ENCODE data around the gene GABRR2. TPM values are rescaled to one million over a fixed set of nuclear protein-coding genes. Genes with fewer than 3 reads are reported as not detected.

Gene GABRR2
- total RNA-seq, 4 donors from 2014 or later, result 0.70 to 6.6 (median 2.1) TPM

DNA sequence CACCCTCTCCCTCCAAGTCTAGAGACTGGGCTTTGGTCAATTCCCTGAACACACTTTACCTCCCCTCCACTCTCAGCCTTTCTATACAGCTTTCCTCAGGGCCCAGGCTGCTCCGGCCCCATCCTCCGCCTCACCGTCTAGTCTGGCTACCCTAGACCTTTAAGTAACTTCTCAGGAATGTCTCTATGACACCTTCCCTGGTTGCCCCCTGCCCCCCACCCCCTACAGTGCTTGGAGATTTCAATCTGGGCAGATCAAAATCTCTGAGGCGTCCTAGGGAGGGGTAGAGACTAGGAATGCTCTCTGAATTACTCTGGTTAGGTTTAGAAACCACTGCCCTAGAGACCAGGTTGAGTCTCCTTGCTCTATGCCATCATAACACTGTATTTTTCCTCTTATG is 31.3 kb upstream of the GABRR2 start:
- no peaks in the 10 kb centered on the region for H3K27me3 ChIP-seq
- H3K9me3 ChIP-seq, result no peaks in the 10 kb centered on the region
- H3K4me3 ChIP-seq, result no peak overlapping the region
- peaks cover 0 to 33% (median 11%) of the 10 kb centered on the region in 4 donors for H3K4me1 ChIP-seq
- no peak for DNase-seq
- peaks cover 0 to 9% (median 0%) of the 10 kb centered on the region in 3 donors for H3K36me3 ChIP-seq
- TF ChIP-seq POLR2A (IDR thresholded peaks at IDR 0.05), result no peak
- TF ChIP-seq, protein P1, sequence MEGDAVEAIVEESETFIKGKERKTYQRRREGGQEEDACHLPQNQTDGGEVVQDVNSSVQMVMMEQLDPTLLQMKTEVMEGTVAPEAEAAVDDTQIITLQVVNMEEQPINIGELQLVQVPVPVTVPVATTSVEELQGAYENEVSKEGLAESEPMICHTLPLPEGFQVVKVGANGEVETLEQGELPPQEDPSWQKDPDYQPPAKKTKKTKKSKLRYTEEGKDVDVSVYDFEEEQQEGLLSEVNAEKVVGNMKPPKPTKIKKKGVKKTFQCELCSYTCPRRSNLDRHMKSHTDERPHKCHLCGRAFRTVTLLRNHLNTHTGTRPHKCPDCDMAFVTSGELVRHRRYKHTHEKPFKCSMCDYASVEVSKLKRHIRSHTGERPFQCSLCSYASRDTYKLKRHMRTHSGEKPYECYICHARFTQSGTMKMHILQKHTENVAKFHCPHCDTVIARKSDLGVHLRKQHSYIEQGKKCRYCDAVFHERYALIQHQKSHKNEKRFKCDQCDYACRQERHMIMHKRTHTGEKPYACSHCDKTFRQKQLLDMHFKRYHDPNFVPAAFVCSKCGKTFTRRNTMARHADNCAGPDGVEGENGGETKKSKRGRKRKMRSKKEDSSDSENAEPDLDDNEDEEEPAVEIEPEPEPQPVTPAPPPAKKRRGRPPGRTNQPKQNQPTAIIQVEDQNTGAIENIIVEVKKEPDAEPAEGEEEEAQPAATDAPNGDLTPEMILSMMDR (IDR thresholded peaks at IDR 0.05), result no peak
- no peak overlapping the region for H3K27ac ChIP-seq

DNA sequence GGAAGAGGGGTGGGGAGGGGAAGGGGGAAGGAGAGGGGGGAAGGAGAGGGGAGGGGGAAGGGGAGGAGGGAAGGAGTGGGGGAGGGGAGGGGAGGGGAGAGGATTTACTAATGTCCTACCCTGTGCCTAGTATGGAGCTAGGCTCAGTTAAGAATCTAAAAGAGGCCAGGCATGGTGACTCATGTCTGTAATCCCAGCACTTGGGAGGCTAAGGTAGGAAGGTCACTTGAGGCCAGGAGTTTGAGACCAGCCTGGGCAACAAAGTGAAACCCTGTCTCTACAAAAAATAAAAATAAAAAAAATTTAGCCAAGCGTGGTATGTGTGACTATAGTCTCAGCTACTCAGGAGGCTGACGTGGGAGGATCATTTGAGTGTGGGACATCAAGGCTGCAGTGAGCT is 24.5 kb upstream of the GABRR2 start:
- Histone ChIP-seq H3K4me3 (no peak overlapping the region), H3K27me3 (no peaks in the 10 kb centered on the region), H3K36me3 (peaks cover 0 to 61% (median 0%) of the 10 kb centered on the region in 3 donors), H3K27ac (no peak overlapping the region), H3K9me3 (no peaks in the 10 kb centered on the region), H3K4me1 (no peaks in the 10 kb centered on the region)
- TF ChIP-seq, protein P1 (IDR thresholded peaks at IDR 0.05), result no peak
- no peak for TF ChIP-seq POLR2A (IDR thresholded peaks at IDR 0.05)
- DNase-seq, result no peak

DNA sequence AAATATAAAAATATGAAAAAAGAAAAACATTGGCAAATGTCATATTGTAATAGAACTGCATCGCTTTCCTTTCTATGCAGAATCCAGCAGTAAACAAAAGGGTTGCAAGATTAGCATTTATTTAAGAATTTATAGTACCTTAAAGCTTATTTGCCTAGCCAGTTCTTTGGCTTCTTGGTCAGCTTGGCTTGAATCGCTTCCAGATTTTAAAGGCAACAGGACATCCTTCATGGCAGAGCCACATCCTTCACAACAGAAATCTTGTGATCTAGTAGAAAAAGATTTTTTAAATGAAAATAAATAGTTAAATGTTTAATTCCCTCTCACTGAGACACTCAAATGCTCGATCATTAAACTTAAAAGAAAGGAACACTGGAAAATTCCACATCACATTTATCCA is 20.1 kb upstream of the GABRR2 start:
- Histone ChIP-seq H3K9me3 (no peaks in the 10 kb centered on the region), H3K27me3 (no peaks in the 10 kb centered on the region), H3K27ac (no peak overlapping the region), H3K4me1 (no peaks in the 10 kb centered on the region), H3K36me3 (peaks cover 0 to 81% (median 0%) of the 10 kb centered on the region in 3 donors), H3K4me3 (no peak overlapping the region)
- TF ChIP-seq, protein P1 (IDR thresholded peaks at IDR 0.05), result no peak
- TF ChIP-seq POLR2A (IDR thresholded peaks at IDR 0.05), result no peak
- no peak for DNase-seq

DNA sequence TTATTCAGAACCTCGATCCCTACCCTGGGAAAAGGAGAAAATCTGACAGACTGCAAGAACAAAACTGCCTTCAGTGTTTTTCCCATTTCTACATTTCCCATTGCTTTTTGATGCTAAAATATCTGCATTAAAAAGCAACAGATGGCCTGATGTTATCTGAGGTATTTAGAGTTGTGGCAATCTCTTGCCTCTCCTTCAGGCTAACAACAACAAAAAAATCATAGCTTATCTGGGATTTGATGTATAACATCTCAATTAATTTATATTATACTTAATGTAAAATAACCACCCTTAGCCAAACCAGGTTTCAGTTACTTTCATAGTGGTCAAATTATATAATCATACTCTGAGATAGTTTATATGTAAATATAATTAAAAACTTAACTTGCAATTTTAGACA is 15.8 kb upstream of the GABRR2 start:
- no peak for DNase-seq
- no peak overlapping the region for H3K27ac ChIP-seq
- no peaks in the 10 kb centered on the region for H3K27me3 ChIP-seq
- H3K36me3 ChIP-seq, result peaks cover 0 to 84% (median 0%) of the 10 kb centered on the region in 3 donors
- TF ChIP-seq, protein P1 (IDR thresholded peaks at IDR 0.05), result no peak
- TF ChIP-seq POLR2A (IDR thresholded peaks at IDR 0.05), result no peak
- H3K9me3 ChIP-seq, result no peaks in the 10 kb centered on the region
- no peak overlapping the region for H3K4me3 ChIP-seq
- H3K4me1 ChIP-seq, result no peaks in the 10 kb centered on the region

DNA sequence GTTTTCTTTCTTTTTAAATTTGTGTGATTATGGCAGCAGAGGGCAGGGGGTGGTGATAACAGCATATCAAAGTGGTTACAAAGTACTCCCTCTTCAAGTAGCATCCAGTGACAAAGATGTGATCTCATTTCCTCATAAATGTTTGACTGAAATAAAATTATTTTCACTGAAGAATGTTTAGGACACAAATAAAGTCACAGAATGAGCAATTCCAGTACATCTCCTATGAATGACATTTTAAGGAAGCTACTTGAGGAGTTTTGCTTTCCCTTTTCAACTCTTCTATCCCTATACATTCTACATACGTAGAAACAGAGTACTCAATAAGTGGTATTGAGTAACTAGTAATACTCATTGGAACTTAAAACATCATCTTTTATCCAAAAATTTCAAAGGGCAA is 13.9 kb upstream of the GABRR2 start:
- H3K4me1 ChIP-seq, result no peaks in the 10 kb centered on the region
- H3K9me3 ChIP-seq, result no peaks in the 10 kb centered on the region
- TF ChIP-seq, protein P1 (IDR thresholded peaks at IDR 0.05), result no peak
- no peak for TF ChIP-seq POLR2A (IDR thresholded peaks at IDR 0.05)
- no peaks in the 10 kb centered on the region for H3K27me3 ChIP-seq
- H3K4me3 ChIP-seq, result no peak overlapping the region
- no peak overlapping the region for H3K27ac ChIP-seq
- H3K36me3 ChIP-seq, result peaks cover 0 to 69% (median 0%) of the 10 kb centered on the region in 3 donors
- no peak for DNase-seq

DNA sequence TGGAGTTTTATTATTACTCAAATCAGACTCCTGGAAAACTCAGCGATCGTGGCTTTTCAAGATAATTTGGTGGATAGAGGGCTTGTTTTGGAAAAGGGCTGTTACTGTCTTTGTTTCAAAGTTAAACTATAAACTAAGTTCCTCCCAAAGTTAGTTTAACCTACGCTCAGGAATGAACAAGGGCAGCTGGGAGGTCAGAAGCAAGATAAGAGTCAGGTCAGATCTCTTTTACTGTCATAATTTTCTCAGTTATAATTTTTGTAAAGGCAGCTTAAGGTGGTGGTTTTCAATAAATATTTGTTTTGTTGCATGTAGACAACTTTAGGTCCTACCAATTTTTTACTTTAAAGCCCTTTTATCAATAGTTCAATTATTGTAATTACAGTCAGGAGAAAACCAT is 9.2 kb upstream of the GABRR2 start:
- Histone ChIP-seq H3K9me3 (no peaks in the 10 kb centered on the region), H3K4me3 (no peak overlapping the region), H3K4me1 (no peaks in the 10 kb centered on the region), H3K27ac (no peak overlapping the region), H3K36me3 (peaks cover 0 to 27% (median 0%) of the 10 kb centered on the region in 3 donors), H3K27me3 (no peaks in the 10 kb centered on the region)
- TF ChIP-seq, protein P1 (IDR thresholded peaks at IDR 0.05), result no peak
- no peak for TF ChIP-seq POLR2A (IDR thresholded peaks at IDR 0.05)
- DNase-seq, result no peak

Data from Peyer's patch (tissue), 4 donors.